CD4-positive, alpha-beta T cell treated with Interleukin-2 at 100 ng/mL for 4 hours (primary cell): Measurements from ENCODE around the gene ATP2B2.

Experiments used
- DNase-seq: peaks from one replicate; pipeline ENCODE4 v3.0.0-alpha.2; 2020; ENCODE audit warnings: low spot score

ATP2B2 gene

DNA sequence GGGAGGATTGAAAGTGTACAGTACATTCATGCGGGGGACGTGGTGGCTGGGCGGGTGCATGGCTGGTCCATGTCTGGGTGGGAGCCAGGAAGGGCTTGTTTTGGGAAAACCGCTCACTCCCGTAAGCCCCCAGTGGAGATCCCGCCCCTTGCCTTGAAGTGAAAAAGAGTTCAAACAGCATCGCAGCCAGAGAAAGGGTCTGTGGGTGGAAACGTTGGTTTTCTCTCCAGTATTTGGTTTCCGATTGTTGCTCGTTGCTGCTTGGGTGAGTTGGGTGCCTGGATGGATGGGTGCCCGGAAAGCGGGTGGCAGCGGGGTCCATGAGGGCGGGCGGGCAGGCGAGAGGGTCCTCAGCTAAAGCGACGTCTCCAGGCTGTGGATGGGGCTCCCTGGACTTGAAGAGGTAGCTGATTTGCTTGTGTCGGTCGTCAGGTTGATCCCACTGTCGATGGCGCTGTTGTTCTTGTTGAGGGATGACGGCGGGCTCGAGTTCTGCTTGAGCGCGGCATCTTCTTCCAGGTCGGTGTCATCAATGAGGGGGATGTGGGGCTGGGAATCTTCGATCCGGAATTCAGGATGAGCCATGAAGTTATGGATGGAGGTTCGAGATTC, 176.8 kb downstream of the ATP2B2 start:
- no peak for DNase-seq

DNA sequence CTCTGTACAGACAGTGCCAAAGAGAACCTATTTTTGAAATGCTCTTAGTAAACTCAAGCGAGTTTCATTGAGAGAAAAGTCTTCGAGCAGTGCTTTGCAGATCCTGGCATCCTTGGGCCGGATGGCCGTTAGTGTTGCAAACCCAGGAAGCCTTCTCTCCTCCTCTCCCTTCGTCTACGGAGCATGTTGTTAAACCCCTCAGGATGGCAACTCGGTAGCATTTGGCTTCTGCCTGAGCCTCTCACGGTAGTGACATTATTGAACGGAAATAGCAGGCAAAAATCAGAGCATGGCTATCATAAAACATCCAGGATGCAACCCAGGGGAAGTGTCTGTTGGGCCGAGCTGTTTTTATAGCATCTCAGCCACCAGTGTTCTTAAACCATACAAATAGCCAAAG, 177.8 kb downstream of the ATP2B2 start:
- no peak for DNase-seq

DNA sequence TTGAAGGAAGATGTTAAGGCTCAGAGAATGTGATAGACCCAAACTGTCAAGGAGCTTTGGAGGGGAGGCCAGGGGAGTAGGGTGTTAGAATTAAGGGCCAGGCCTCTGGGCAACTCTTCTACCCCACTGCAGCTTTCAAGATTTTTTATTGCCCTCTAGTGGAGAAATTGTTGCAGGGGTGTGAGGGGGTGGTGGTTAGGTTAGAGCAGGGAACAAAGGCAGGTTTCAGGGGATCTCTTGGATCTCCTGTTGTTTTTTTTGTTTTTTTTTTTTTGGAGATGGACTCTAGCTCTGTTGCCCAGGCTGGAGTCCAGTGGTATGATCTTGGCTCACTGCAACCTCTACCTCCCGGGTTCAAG, 183.1 kb downstream of the ATP2B2 start:
- DNase-seq = peak; percentile 30

DNA sequence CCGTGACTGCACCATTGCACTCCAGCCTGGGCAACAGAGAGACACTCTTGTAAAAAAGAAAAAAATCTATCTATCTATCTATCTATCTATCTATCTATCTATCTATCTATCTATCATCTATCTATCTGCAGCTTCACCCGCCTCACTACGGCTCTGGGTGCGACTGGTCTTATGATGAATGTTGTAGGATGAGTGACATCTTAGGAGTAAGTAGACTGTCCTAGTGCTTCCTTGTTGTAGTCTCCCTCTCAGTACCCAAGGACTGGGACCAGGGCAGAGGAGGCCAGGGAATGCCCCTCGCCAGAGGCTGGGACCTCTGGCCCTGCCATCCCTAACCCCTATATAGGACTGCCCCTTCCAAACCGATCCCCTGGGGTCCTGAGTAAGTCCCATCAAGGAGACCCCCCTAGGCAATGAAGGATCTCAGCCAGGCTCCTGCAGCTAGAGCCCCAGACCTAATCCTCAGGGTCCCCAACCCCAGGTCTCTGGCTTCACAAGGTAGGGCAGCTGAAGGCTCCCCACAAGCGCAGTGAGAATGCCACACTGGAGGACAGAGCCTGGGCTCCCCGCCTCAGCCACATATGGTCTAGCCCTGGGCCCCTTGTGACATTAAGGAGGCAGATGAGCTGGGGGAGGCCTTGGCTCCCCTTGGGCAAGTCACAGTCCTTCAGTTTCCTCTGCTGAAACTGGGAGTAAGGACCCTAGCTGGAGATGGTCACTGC, 183.6 kb downstream of the ATP2B2 start:
- no peak for DNase-seq

DNA sequence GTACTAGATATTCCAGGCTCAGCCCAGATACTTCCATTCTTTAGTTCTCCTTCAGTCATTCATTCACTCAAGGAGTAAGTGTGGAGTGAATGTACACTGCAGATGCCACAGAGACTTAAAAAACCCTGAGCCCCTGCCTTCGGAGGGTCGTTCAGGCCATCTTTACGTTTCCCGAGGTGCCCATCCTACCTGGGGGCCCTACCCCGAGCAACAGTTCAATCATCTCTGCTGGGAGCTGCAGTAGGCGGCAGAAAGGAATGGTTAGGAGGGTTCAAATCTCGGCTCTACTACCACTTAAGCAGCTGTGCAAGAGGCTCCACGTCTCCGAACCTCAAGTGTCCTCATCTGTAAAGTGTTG, 185.1 kb downstream of the ATP2B2 start:
- no peak for DNase-seq

DNA sequence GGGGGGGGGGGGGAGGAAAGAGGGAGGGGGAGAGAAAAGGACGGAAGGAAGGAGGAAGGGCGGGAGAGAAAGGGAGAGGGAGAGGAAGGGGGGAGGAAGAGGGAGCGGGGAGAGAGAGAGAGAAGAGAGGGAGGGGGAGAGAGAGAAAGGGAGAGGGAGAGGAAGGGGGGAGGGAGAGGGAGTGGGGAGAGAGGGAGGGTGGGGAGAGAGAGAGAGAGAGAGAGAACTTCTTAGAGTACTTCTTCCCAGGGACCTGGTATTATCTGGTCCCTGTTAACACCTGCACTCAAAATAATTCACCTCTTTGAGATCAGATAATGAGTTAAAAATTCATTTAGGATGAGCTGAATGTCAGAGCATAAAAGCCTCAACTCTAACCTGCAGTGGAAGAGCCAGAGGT, 185.6 kb downstream of the ATP2B2 start:
- no peak for DNase-seq

DNA sequence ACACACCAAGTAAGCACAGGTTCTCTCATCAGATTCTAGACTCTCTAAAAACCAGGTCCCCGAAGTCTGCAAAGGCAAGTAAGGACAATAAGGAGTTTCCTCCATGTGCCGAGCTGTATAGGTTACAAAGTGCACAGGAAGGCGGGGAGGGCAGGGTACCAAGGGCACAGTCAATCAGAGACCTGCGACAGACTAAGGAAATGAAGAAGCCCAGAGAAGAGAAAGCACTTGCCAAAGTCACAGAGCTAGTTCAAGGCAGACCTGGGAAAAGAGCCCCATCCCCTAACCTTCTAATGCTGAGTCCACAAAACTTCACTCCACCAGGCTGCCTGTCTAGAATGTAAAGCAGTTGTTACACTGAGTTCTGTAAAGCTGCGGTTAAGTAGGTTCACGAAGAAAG, 186.1 kb downstream of the ATP2B2 start:
- no peak for DNase-seq

DNA sequence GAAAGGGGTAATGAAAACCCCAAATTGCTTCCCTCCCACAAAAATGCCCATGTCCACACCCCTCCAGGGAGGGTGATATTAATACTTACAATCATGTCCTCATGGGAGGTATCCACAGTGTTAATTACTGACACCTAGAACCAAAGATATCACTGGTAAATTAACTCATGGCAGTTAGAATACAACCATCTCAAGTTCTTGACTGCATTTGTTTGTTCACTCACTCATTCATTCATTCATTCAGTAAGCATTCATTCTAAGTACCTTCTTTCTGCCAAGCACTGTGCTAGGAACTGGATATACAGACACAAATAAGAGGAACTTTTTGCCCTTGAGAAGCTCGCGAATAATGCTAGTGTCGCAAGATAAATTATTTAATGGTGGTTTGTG, 187.4 kb downstream of the ATP2B2 start:
- DNase-seq = no peak

DNA sequence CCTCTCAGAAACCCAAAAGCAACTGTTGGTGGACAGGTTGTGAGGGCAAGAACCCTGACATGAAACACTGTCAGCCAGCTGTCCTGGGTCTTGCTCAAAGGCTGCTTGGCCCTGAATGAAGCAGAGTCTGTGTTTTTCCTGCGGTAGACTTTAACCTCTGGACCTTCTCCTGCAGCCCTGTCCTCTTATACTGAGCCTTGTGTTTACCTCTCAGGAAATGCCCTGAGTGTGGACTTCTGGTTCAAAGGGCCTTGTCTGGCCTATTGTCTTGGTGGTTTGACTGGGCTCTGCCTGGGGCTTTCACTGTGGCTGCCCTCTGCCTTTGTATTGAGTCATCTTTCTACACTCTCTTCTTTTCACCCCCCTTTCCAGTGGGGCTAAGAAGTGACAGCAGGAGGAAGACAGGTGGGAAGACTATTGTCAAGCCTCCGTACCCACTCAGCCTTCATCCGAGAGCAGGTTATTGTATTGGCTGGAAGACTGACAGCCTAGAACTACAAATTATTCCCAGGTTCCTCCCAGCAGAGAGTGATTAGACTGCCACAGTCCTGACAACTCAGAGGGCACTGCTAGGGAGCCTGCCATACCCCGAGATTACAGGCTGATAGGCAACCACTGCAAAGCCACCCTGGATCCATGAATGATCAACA, 187.9 kb downstream of the ATP2B2 start:
- DNase-seq = no peak

DNA sequence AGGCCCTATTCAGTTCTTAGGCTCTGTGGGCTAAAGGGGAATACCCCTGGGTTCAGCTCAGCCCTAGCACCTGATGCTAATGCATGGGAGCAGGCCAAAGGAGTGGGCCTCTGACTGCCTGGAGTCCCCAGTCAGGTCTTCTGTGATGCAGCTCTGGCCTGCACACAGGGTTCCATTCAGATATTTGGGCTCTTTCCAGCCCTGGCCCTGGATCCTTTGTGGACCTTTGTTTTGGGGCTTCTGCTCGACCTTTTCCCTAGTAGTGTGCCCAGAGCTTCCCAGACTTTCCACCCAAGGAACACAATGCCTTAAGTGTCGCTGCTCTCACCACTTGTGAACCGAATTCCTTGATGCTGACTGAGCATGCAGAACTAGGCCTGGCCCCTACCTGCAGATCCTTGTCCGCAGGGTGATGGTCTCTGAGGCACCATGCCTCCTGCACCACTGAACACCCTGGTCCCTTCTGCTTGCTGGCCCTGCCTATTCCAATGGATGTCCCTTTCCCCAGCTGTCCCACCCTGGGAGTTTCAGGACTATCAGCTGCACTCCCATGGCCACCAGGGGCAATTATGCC, 189.5 kb downstream of the ATP2B2 start:
- DNase-seq = no peak

DNA sequence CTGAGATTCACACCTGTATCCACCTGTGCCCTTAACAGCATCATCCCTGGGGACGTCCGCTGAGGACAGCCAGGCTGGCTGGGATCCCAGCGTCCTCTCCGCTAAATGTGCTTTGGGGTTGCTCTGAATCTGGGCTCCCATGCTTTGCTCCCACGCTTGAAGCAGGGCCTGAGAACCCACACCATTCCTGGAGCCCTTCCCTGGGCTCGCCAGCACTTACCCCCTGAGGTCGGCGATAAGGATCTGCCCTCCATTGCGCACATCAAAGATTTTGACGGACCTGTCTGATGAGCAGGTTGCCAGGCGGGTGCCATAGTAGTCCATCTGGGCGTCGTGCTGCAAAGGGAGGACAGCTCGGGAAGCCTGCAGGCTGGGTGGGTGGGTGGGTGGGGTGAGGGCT, 190.3 kb downstream of the ATP2B2 start:
- DNase-seq = no peak

DNA sequence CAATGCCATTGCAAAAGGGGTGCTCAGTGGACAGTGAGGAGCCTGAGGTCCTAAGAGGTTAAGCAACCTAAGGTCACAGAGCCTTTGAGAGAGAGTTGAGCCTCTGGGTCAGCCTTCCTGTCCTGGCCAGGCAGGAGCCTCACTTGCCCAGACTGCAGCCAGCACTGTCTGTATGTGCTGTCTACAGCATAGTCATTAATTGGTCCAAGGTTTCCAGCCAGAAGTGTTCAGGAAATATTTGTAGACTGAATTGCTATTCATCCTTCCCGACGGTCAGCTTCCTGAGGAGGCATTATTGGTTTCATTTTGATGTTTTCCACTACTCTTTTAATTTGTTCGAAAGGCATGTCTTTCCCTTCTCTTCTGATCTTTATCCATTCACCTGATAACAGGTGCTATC, 192.5 kb downstream of the ATP2B2 start:
- no peak for DNase-seq

DNA sequence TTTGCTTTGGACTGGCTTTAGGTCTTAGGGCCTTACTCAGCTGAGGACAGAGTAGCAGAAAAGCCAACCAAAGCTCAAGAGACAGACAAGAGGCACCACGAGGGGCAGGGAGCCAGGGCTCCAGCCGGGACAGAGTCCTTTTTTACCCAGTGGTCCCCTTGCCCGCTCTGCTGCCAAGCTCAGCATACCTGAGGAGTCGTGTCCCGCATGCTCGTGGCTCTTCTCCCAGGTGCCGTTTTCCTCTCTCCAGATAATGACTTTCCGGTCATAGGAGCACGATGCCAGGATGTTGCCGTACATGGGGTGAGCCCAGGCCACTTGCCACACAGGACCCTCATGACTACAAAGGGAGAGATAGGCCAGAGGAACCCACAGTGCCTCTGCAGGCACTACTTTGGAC, 193.0 kb downstream of the ATP2B2 start:
- no peak for DNase-seq

DNA sequence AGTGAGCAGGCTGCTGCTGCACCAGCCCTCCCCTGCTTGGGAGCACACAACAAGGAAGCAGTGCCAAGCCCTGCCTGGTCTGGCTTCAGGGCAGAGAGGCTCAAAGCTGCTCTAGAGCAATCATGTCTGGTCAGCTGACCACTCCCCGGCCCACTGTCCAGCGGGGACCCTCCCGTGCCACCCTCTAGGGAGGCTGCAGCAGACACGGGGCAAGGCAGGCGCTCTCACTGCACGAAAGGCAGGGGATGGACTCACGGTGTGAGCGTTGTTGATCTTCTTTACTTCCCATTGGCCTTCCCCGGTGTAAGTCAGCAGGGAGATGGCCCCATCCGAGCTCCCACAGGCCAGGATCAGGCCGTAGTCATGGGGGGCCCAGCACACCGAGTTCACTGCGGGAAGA, 193.7 kb downstream of the ATP2B2 start:
- DNase-seq = no peak

DNA sequence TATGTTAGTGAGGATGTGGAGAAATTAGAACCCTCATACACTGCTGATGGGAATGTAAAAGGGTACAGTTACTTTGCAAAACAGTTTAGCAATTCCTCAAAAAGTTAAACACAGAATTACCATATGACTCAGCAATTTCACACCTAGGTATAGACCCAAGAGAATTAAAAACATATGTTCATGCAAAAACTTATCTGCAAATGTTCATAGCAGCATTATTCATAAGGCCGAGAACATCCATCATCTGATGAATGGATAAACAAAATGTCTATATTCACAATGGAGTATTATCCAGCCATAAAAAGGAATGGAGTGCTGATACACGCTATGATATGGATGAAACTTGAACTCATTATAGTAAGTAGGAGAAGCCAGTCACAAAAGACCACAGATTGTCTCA, 194.8 kb downstream of the ATP2B2 start:
- DNase-seq = no peak

DNA sequence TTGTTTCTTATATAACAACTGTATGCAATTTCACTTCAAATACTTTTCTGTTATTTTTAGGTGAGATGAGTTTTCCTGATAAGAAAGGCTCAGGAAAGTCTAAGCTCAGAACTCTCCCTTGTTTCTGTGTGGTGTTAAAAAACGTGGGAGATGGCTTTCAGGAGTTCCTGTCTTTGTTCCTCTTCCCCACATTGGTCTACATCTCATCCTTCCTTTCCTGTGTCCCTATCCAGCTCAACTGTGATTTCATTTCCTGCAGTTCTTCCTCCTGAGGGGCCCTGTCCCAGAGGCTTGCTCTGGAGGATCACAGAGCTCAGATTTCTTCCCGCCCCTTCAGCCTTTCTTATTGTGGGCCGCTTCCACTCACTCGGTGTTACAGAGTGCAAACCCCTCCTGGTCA, 195.7 kb downstream of the ATP2B2 start:
- no peak for DNase-seq

DNA sequence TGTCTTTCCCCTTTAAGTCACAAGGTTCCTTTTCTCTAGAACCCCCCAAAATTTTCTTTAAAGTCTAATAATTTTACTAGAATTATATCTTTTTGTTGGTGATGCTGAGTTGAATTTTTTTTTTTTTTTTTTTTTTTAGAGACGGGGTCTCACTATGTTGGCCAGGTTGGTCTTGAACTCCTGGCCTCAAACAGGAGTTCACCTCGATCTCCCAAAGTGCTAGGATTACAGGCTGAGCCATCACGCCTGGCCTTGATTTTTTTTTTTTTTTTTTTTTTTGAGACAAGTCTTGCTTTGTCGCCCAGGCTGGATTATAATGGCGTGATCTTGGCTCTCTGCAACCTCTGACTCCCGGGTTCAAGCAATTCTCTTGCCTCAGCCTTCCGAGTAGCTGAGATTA, 196.7 kb downstream of the ATP2B2 start:
- DNase-seq = no peak

DNA sequence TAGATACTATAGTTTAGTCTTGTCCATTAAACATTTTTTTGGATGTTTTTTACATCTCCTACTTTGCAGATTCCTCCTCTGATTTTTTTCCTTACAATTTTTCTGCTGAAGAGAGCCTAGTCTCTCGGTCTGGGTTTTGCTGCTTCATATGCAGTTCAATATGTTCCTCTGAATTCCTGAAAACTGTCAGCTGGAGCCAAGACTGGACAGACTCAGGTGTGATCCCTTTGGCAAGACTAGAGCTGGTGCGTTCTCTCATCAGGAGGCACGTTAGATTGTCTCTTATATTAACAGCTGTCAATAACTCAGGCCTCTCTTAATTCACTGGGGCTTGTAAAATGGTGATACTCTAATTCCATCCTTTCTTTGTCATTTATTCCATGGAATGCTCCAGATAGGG, 199.2 kb downstream of the ATP2B2 start:
- no peak for DNase-seq

DNA sequence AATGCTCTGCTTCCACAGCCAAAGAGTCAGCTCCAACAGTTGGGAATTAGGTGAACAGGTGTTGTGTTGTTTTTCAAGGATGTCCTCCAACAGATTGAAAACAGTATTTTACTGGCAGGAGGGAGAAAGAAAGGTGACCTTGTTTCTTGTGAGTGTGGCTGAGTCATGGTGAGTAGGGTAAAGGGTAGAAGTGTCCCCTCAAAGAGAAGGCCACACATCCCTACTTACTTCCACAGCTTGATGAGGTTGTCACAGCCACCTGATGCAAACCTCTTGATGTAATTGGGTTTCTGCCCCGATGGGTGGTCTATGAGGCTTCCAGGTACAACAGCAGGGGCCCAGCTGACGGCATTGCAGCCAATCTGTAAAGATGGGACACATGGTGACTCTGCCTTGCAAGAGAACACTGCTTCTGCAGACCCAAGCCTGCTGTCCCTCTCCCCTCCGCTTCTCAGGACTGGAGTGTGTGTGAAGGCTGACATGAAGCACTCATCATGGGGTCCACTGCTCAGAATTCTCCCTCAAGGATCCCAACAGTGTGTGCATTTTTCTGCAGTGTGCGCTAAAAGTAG, 200.0 kb downstream of the ATP2B2 start:
- no peak for DNase-seq

DNA sequence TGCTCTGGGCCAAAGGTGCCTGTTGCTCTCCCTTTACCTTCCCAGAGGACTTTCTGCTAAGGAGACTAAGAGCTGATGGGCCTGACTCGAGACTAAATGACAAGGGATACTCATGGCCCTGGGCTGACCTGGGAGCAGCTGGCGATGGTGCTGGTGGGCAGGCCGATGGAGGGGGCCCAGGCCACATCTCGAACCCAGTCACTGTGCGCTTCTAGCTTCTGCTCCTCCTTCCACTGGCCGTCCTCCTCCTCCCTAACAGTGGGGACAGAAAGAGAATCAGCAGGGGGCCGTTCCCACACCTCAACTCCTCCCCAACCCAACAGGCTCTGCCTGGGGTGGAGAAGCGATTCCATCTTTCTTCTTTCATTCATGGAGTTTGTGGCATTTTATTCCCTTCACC, 200.5 kb downstream of the ATP2B2 start:
- DNase-seq = no peak

DNA sequence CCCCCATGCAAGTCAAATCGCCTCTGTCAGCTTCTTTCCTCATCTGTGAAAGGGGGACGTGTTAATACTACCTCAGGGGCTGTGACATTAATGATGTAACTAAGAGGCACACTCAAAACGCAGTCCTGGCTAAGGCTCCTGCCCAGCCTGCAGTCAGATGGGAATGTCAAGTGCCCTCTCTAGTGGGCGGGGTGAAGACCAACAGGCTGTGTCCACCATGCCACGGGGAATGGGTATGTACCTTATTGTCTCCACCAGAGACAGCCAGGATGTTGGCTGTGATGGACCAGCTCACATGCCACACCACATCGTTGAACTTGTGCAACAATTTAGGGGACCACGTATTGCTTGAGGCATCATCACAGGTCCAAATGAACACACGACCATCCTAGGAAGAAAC, 201.6 kb downstream of the ATP2B2 start:
- DNase-seq = no peak

DNA sequence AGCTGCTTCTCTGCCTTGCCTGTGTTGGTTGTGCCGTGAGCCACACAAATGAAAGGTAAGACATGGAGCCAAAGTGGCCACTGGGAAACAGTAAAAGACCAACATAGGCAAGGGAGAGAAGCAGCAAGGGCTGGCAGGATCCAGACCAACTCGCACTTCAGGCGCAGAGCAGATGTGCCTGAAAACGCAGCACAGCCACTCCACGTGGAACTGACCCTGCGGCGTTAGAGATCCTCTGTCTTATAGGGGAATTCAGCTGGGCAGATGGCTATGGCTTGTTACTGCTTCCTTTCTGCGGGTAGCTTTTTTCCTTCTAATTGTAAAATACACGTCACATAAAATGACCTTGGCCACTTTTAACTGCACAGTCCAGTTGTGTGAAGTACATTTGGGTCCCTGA, 202.3 kb downstream of the ATP2B2 start:
- DNase-seq = no peak

DNA sequence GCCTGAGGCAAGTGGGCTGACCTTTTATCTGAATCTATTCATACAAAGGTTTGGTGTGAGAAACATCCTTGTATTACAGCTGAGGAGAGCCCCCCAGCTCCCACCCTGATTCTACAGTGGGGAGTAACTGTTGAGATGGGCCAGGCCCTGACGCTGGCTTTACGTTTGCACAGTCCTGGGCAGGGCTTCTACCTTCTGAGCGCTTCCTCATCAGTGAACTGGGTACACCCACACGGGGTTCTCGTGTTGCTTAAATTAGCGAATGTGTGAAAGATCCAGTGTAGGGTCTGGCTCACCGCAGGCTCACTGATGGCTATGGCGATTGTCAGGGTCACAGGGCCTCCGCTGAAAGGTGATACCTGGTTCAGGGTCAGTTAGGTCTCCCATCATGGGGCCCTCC, 205.3 kb downstream of the ATP2B2 start:
- DNase-seq = no peak
